ENCODE results near the gene BICD1.

GRCh38 chr12:32181498-32182175 lies 75.0 kb downstream of the BICD1 start:
- TF ChIP-seq RFX5 (IDR thresholded peaks at IDR 0.05; ENCODE audit: low read length) = 0 out of 2 replicates have a peak, but pooled peaks have one; percentile 8
- TF ChIP-seq USF2 (IDR thresholded peaks at IDR 0.05; ENCODE audit: borderline replicate concordance, low read depth, low read length) = no peak
- no peak for TF ChIP-seq CTCF (IDR thresholded peaks at IDR 0.05)
- TF ChIP-seq ELF1 (IDR thresholded peaks at IDR 0.05) = no peak
- no peak for TF ChIP-seq POLR2AphosphoS5 (IDR thresholded peaks at IDR 0.05; ENCODE audit: low read depth, low read length)
- no peak for TF ChIP-seq TAF1 (IDR thresholded peaks at IDR 0.05; ENCODE audit: borderline replicate concordance, low read depth, low read length)
- TF ChIP-seq JUND (IDR thresholded peaks at IDR 0.05) = no peak
- no peak for TF ChIP-seq GABPA (IDR thresholded peaks at IDR 0.05; ENCODE audit: low read depth)
- no peak for TF ChIP-seq EZH2phosphoT487 (IDR thresholded peaks at IDR 0.05; ENCODE audit: borderline replicate concordance, low read depth)
- TF ChIP-seq FOXM1 (IDR thresholded peaks at IDR 0.05; ENCODE audit: low read depth) = no peak
